ENCODE results near the gene ARHGEF11. TPM values are rescaled to one million over a fixed set of nuclear protein-coding genes. Genes with fewer than 3 reads are reported as not detected.

ARHGEF11 gene
- total RNA-seq, 1 experiment from 2014 or later = 38.1 TPM

DNA sequence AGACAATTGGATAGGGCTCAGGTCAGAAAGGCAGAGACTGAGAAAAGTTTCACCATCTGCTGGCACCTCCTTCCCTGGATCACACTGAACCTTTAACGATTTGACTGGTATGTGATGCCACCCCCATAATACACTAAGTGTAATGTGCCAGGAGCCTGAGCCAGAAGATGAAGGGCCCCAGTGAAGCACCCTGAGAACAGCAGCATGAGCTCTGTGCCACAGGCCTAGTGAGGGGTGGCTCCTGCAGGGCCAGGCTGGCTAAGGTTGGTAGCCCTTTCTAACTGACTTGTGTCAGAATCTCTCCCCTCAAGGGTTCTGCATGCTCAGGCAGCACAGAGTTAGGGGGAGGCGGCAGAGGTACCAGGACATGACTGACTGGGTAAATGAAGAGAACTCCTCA, 38.9 kb downstream of the ARHGEF11 start (continued):
- TF ChIP-seq SP1 (CRISPR knock-in tag; conservative IDR thresholded peaks at IDR 0.05) = no peak
- TF ChIP-seq GTF2I (CRISPR knock-in tag; conservative IDR thresholded peaks at IDR 0.05) = no peak
- TF ChIP-seq FOXP1 (CRISPR knock-in tag; IDR thresholded peaks at IDR 0.05; ENCODE audit: borderline replicate concordance) = no peak
- TF ChIP-seq FOXK1 (CRISPR knock-in tag; IDR thresholded peaks at IDR 0.05) = no peak

DNA sequence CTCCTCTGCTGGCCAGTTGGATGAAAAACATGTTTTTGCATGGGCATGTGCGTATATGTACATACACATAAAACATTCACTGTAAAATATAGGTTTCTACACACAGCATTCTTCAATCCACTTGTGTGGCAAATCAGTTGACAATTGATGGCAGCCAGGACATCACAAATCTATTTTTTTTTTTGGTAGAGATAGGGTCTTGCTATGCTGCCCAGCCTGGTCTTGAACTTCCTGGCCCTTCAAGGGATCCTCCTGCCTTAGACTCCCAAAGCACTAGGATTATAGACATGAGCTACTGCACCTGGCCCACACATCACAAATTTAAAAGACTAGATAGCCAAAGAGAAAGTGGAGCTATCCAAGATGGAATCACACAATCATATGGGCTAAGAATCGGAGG, 39.6 kb downstream of the ARHGEF11 start:
- CTCF ChIA-PET = no interaction called here
- Mint-ChIP-seq H3K4me3 (no peak overlapping the region), H3K9me3 (no peaks in the 10 kb centered on the region), H3K36me3 (no peaks in the 10 kb centered on the region), H3K27me3 (ENCODE audit: low read depth) (no peaks in the 10 kb centered on the region), H3K27ac (no peak overlapping the region), H3K4me1 (peaks cover 60% of the 10 kb centered on the region)
- TF ChIP-seq GTF2I (CRISPR knock-in tag; conservative IDR thresholded peaks at IDR 0.05) (no peak), ZNF121 (CRISPR knock-in tag; IDR thresholded peaks at IDR 0.05) (peak; percentile 64; the same call in 1 of the 2 replicates), TP53 (CRISPR knock-in tag; IDR thresholded peaks at IDR 0.05) (no peak), ATF1 (CRISPR knock-in tag; IDR thresholded peaks at IDR 0.05) (no peak), ZNF416 (CRISPR knock-in tag; IDR thresholded peaks at IDR 0.05) (no peak), ZNF263 (CRISPR knock-in tag; IDR thresholded peaks at IDR 0.05; ENCODE audit: low read depth) (no peak)
- TF ChIP-seq, protein P1, sequence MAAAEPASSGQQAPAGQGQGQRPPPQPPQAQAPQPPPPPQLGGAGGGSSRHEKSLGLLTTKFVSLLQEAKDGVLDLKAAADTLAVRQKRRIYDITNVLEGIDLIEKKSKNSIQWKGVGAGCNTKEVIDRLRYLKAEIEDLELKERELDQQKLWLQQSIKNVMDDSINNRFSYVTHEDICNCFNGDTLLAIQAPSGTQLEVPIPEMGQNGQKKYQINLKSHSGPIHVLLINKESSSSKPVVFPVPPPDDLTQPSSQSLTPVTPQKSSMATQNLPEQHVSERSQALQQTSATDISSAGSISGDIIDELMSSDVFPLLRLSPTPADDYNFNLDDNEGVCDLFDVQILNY (CRISPR knock-in tag; IDR thresholded peaks at IDR 0.05) = no peak
- TF ChIP-seq, protein P2, sequence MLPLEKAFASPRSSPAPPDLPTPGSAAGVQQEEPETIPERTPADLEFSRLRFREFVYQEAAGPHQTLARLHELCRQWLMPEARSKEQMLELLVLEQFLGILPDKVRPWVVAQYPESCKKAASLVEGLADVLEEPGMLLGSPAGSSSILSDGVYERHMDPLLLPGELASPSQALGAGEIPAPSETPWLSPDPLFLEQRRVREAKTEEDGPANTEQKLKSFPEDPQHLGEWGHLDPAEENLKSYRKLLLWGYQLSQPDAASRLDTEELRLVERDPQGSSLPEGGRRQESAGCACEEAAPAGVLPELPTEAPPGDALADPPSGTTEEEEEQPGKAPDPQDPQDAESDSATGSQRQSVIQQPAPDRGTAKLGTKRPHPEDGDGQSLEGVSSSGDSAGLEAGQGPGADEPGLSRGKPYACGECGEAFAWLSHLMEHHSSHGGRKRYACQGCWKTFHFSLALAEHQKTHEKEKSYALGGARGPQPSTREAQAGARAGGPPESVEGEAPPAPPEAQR (CRISPR knock-in tag; IDR thresholded peaks at IDR 0.05) = no peak
- POLR2A ChIA-PET = no interaction called here
- ATAC-seq (no peak), DNase-seq (ENCODE audit: low spot score) (no peak)

DNA sequence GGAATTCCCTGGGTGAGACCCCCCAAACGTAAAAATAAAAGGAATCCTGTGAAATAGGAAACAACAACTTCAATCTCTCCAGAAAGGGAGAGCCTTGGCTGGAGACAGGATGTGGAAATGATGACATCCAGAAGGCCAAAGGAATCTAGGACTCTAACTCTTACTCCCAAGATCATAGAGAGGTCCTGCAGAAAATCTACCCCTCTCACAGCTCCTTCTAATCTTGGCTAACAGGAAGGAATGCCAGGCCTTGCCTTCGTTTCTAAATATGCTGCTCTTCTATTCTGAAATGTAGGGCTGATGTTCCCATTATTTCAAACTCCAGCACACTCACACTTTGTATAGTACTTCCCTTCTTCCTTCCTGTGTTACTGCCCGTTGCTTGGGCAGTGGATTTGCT, 40.7 kb downstream of the ARHGEF11 start:
- POLR2A ChIA-PET = interaction anchor here (1.1 kb wide), 1 partner anchor 14 kb away, joined by 5 read pairs; no protein-coding TSS in a partner anchor
- H3K27ac Mint-ChIP-seq = no peak overlapping the region
- TF ChIP-seq, protein P3, sequence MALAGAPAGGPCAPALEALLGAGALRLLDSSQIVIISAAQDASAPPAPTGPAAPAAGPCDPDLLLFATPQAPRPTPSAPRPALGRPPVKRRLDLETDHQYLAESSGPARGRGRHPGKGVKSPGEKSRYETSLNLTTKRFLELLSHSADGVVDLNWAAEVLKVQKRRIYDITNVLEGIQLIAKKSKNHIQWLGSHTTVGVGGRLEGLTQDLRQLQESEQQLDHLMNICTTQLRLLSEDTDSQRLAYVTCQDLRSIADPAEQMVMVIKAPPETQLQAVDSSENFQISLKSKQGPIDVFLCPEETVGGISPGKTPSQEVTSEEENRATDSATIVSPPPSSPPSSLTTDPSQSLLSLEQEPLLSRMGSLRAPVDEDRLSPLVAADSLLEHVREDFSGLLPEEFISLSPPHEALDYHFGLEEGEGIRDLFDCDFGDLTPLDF (CRISPR knock-in tag; IDR thresholded peaks at IDR 0.05) = no peak
- TF ChIP-seq JUN (CRISPR knock-in tag; IDR thresholded peaks at IDR 0.05) (no peak), ZNF671 (CRISPR knock-in tag; IDR thresholded peaks at IDR 0.05) (no peak), GTF2I (CRISPR knock-in tag; conservative IDR thresholded peaks at IDR 0.05) (no peak), ZNF121 (CRISPR knock-in tag; IDR thresholded peaks at IDR 0.05) (no peak), ZNF396 (CRISPR knock-in tag; IDR thresholded peaks at IDR 0.05; ENCODE audit: borderline replicate concordance) (no peak)
- TF ChIP-seq, protein P4, sequence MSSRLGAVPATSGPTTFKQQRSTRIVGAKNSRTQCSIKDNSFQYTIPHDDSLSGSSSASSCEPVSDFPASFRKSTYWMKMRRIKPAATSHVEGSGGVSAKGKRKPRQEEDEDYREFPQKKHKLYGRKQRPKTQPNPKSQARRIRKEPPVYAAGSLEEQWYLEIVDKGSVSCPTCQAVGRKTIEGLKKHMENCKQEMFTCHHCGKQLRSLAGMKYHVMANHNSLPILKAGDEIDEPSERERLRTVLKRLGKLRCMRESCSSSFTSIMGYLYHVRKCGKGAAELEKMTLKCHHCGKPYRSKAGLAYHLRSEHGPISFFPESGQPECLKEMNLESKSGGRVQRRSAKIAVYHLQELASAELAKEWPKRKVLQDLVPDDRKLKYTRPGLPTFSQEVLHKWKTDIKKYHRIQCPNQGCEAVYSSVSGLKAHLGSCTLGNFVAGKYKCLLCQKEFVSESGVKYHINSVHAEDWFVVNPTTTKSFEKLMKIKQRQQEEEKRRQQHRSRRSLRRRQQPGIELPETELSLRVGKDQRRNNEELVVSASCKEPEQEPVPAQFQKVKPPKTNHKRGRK (CRISPR knock-in tag; IDR thresholded peaks at IDR 0.05; ENCODE audit: borderline replicate concordance) = no peak
- no peaks in the 10 kb centered on the region for H3K9me3 Mint-ChIP-seq
- peaks cover 62% of the 10 kb centered on the region for H3K4me1 Mint-ChIP-seq
- CTCF ChIA-PET = interaction anchor here (1.2 to 1.8 kb wide), 2 partner anchors 85 to 151 kb away, joined by 3 to 5 read pairs; no protein-coding TSS in a partner anchor
- H3K27me3 Mint-ChIP-seq (ENCODE audit: low read depth) = no peaks in the 10 kb centered on the region
- no peaks in the 10 kb centered on the region for H3K36me3 Mint-ChIP-seq
- DNase-seq (ENCODE audit: low spot score) (no peak), ATAC-seq (no peak)
- no peak overlapping the region for H3K4me3 Mint-ChIP-seq

DNA sequence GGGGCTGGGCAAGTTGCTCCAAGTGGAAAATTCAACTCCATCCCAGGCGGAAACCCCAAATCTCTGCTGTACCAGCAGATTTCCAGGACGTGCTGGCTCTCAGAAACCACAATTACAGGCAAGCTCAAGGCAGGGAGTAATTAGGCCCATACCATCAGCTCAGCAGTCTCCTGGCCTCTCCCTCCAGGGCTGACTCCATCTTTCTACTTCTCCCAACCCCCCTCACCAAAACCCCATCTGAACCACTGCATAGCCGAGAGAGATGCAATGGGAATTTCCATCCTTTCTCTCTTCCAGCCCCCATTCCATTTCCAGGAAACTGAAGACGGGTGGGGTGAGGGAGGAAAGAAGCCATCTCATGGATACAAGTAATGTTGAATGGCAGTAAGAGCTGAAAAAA, 41.2 kb downstream of the ARHGEF11 start:
- POLR2A ChIA-PET = interaction anchor here (1.1 kb wide), 1 partner anchor 14 kb away, joined by 5 read pairs; no protein-coding TSS in a partner anchor
- DNase-seq (ENCODE audit: low spot score) = no peak
- peaks cover 62% of the 10 kb centered on the region for H3K4me1 Mint-ChIP-seq
- TF ChIP-seq NFE2L1 (CRISPR knock-in tag; IDR thresholded peaks at IDR 0.05) = no peak
- TF ChIP-seq, protein P5, sequence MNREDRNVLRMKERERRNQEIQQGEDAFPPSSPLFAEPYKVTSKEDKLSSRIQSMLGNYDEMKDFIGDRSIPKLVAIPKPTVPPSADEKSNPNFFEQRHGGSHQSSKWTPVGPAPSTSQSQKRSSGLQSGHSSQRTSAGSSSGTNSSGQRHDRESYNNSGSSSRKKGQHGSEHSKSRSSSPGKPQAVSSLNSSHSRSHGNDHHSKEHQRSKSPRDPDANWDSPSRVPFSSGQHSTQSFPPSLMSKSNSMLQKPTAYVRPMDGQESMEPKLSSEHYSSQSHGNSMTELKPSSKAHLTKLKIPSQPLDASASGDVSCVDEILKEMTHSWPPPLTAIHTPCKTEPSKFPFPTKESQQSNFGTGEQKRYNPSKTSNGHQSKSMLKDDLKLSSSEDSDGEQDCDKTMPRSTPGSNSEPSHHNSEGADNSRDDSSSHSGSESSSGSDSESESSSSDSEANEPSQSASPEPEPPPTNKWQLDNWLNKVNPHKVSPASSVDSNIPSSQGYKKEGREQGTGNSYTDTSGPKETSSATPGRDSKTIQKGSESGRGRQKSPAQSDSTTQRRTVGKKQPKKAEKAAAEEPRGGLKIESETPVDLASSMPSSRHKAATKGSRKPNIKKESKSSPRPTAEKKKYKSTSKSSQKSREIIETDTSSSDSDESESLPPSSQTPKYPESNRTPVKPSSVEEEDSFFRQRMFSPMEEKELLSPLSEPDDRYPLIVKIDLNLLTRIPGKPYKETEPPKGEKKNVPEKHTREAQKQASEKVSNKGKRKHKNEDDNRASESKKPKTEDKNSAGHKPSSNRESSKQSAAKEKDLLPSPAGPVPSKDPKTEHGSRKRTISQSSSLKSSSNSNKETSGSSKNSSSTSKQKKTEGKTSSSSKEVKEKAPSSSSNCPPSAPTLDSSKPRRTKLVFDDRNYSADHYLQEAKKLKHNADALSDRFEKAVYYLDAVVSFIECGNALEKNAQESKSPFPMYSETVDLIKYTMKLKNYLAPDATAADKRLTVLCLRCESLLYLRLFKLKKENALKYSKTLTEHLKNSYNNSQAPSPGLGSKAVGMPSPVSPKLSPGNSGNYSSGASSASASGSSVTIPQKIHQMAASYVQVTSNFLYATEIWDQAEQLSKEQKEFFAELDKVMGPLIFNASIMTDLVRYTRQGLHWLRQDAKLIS (CRISPR knock-in tag; IDR thresholded peaks at IDR 0.05; ENCODE audit: borderline replicate concordance) = no peak
- TF ChIP-seq CREB1 (CRISPR knock-in tag; IDR thresholded peaks at IDR 0.05) = no peak
- TF ChIP-seq, protein P3 (CRISPR knock-in tag; IDR thresholded peaks at IDR 0.05) = no peak
- TF ChIP-seq ZNF138 (CRISPR knock-in tag; conservative IDR thresholded peaks at IDR 0.05) = no peak
- TF ChIP-seq GRHL2 (CRISPR knock-in tag; IDR thresholded peaks at IDR 0.05; ENCODE audit: insufficient replicate concordance, severe bottlenecking) = no peak

More for the DNA sequence above, 41.2 kb downstream of the ARHGEF11 start:
- Mint-ChIP-seq H3K9me3 (no peaks in the 10 kb centered on the region), H3K4me3 (no peak overlapping the region), H3K27ac (peak overlapping the region; percentile 61), H3K36me3 (no peaks in the 10 kb centered on the region), H3K27me3 (ENCODE audit: low read depth) (no peaks in the 10 kb centered on the region)
- CTCF ChIA-PET = interaction anchor here (1.2 to 1.8 kb wide), 2 partner anchors 86 to 152 kb away, joined by 3 to 5 read pairs; no protein-coding TSS in a partner anchor
- ATAC-seq = 0 out of 2 replicates have a peak, but pooled peaks have one; percentile 15
